Spleen (tissue), 11 donors: ENCODE data around the gene SAMD3. TPM values are rescaled to one million over a fixed set of nuclear protein-coding genes. Genes with fewer than 3 reads are reported as not detected.

Experiments used
- DNase-seq: peaks from one replicate; pipeline ENCODE4 v3.0.0-alpha.2; 2020
- H3K27ac ChIP-seq, 8 donors: fragments of 200-600 bp; sonication (generic) in 7 of 8; 1 replicate in 4 of 8; 2 replicates in 4 of 8; pipeline versions ENCODE4 v1.5.0 to v1.8.0; 2016 to 2021; ENCODE audit warnings: inconsistent platforms in 4 of 8, mild to moderate bottlenecking in 4 of 8, moderate library complexity in 1 of 8
- H3K27me3 ChIP-seq, 7 donors: fragments of 200-600 bp; sonication (generic) in 6 of 7; replicated peaks in 1 of 7; 1 replicate in 4 of 7; 2 replicates in 3 of 7; pipeline versions ENCODE4 v1.5.0 to v1.8.0; 2016 to 2021; ENCODE audit warnings: inconsistent platforms in 3 of 7, mild to moderate bottlenecking in 1 of 7
- H3K36me3 ChIP-seq, 6 donors: fragments of 200-600 bp; sonication (generic) in 5 of 6; 1 replicate in 4 of 6; 2 replicates in 2 of 6; pipeline versions ENCODE4 v1.5.0 to v1.8.0; 2016 to 2021; ENCODE audit warnings: inconsistent platforms in 2 of 6
- H3K4me1 ChIP-seq, 6 donors: fragments of 200-600 bp; sonication (generic) in 5 of 6; 1 replicate in 3 of 6; 2 replicates in 3 of 6; pipeline versions ENCODE4 v1.5.0 to v1.8.0; 2016 to 2021; ENCODE audit warnings: inconsistent platforms in 3 of 6
- H3K4me3 ChIP-seq, 8 donors: fragments of 200-600 bp; sonication (generic) in 7 of 8; 1 replicate in 4 of 8; 2 replicates in 4 of 8; pipeline versions ENCODE4 v1.5.0 to v1.8.0; 2016 to 2021; ENCODE audit warnings: inconsistent platforms in 4 of 8, mild to moderate bottlenecking in 4 of 8, moderate library complexity in 2 of 8
- H3K9me3 ChIP-seq, 8 donors: fragments of 200-600 bp; sonication (generic) in 7 of 8; 1 replicate in 4 of 8; 2 replicates in 4 of 8; pipeline versions ENCODE4 v1.5.0 to v1.8.0; 2016 to 2021; ENCODE audit warnings: inconsistent platforms in 4 of 8
- CTCF ChIP-seq, 11 experiments: fragments of 200-600 bp in 7 of 11; fragments of 450-650 bp in 4 of 11; sonication (generic) in 4 of 11; IDR thresholded peaks in 8 of 11; conservative IDR thresholded peaks in 3 of 11; 1 replicate in 7 of 11; 2 replicates in 4 of 11; pipeline versions ENCODE4 v1.4.0 to v1.8.0; 2016 to 2021; ENCODE audit warnings: antibody characterized with exemption in 11 of 11, inconsistent platforms in 4 of 11, mild to moderate bottlenecking in 1 of 11
- POLR2A ChIP-seq, 3 donors: fragments of 450-650 bp; IDR thresholded peaks; one replicate each; pipeline ENCODE4 v1.5.1; 2017; ENCODE audit warnings: antibody characterized with exemption in 3 of 3, mild to moderate bottlenecking in 1 of 3
- POLR2AphosphoS5 ChIP-seq, 3 donors: sonication (generic); formaldehyde crosslinking; IDR thresholded peaks; one replicate each; pipeline ENCODE4 v1.5.1; 2017; ENCODE audit warnings: antibody characterized with exemption in 3 of 3
- WGBS, 5 donors: extraction: QIAGEN DNeasy Blood & Tissue Kit in 3 of 5; methylation state at CpG; one replicate each; pipeline versions ENCODE4 v1.1.5 to v1.1.7; 2013 to 2018; 5-methylcytosine and 5-hydroxymethylcytosine counted together
- intact Hi-C: fragments of 100-400 bp; cut with DNase I; formaldehyde crosslinking; loops from one replicate; pipeline ENCODE4 v1.15.0; 2023; ENCODE audit warnings: low total_unique reads
- polyA plus RNA-seq, 3 donors: library from polyadenylated mRNA; stranded (reverse); fragments of 200-250 nt; gene quantifications; one replicate each; pipeline ENCODE4 v1.2.1, GENCODE V29; 2013
- total RNA-seq, 7 donors: library from RNA; depleted of rRNA in 3 of 7; stranded (reverse); fragments of >200 nt in 3 of 7; fragmentation: NEBNext Ultra II Directional in 4 of 7; extraction: Animal tissue kit (Norgen Biotek cat#: 25700) in 4 of 7; gene quantifications; one replicate each; pipeline versions ENCODE4 v1.1.0 to v1.2.1, GENCODE V29; 2016 to 2021
- donor health status: healthy with polysubstance abuse.
- donor health status: DM: no; HTN: no; CAD: no; lungs with moderate emphysema.
- donor health status: DM: no; HTN: no; CAD: no.
- donor health status: Bipolar disorder and iron deficiency.
- donor health status: healthy.
- donor health status: DM: no; HTN: no; CAD: no.
- donor health status: DM: yes; HTN: yes; CAD: no.

The SAMD3 gene
- total and polyA plus RNA-seq, 10 donors, result 2.1 to 31.4 (median 15.3) TPM

- no peaks in the 10 kb centered on the region for H3K27me3 ChIP-seq
- H3K4me3 ChIP-seq, result no peak overlapping the region
- H3K9me3 ChIP-seq, result peaks cover 0 to 13% (median 9%) of the 10 kb centered on the region in 8 donors
- H3K36me3 ChIP-seq, result no peaks in the 10 kb centered on the region
- H3K27ac ChIP-seq, result no peak overlapping the region
- no peak for DNase-seq
- TF ChIP-seq POLR2AphosphoS5 (IDR thresholded peaks at IDR 0.05) (no peak), CTCF (IDR thresholded peaks at IDR 0.05 in 8 of 11, conservative IDR thresholded peaks at IDR 0.05 in 3 of 11) (no peak), POLR2A (IDR thresholded peaks at IDR 0.05) (no peak)
- no peaks in the 10 kb centered on the region for H3K4me1 ChIP-seq
- intact Hi-C loops, result no loop called here
- WGBS, 5 donors, result 56 to 67% (median 59%) methylated on average over 6 of the region's 6 CpGs
These were observed 60.9 kb downstream of the SAMD3 start for GRCh38 chr6:130161683-130162404.

- H3K4me1 ChIP-seq, result no peaks in the 10 kb centered on the region
- no peaks in the 10 kb centered on the region for H3K36me3 ChIP-seq
- intact Hi-C loops, result no loop called here
- H3K4me3 ChIP-seq, result no peak overlapping the region
- 60 to 80% (median 70%) methylated on average over 3 of the region's 3 CpGs for WGBS, 5 donors
- no peak for TF ChIP-seq CTCF (IDR thresholded peaks at IDR 0.05 in 8 of 11, conservative IDR thresholded peaks at IDR 0.05 in 3 of 11)
- no peak for TF ChIP-seq POLR2AphosphoS5 (IDR thresholded peaks at IDR 0.05)
- TF ChIP-seq POLR2A (IDR thresholded peaks at IDR 0.05), result no peak
- H3K9me3 ChIP-seq, result peaks cover 0 to 13% (median 9%) of the 10 kb centered on the region in 8 donors
- no peak overlapping the region for H3K27ac ChIP-seq
- DNase-seq, result no peak
- H3K27me3 ChIP-seq, result no peaks in the 10 kb centered on the region
These were observed 62.8 kb downstream of the SAMD3 start for GRCh38 chr6:130159956-130160355.

- no peak for TF ChIP-seq POLR2A (IDR thresholded peaks at IDR 0.05)
- no peak for TF ChIP-seq POLR2AphosphoS5 (IDR thresholded peaks at IDR 0.05)
- TF ChIP-seq CTCF (IDR thresholded peaks at IDR 0.05 in 8 of 11, conservative IDR thresholded peaks at IDR 0.05 in 3 of 11), result no peak
- Histone ChIP-seq H3K4me3 (no peak overlapping the region), H3K27me3 (no peaks in the 10 kb centered on the region), H3K9me3 (peaks cover 0 to 13% (median 9%) of the 10 kb centered on the region in 8 donors), H3K4me1 (no peaks in the 10 kb centered on the region), H3K27ac (no peak overlapping the region), H3K36me3 (peaks cover 0 to 8% (median 0%) of the 10 kb centered on the region in 6 donors)
- DNase-seq, result no peak
- intact Hi-C loops, result no loop called here
- WGBS, 5 donors, result 91 to 94% (median 92%) methylated on average over 4 of the region's 4 CpGs
These were observed 64.2 kb downstream of the SAMD3 start for GRCh38 chr6:130158548-130158947.

GRCh38 chr6:130158056-130158455, 64.7 kb downstream of the SAMD3 start:
- 90 to 95% (median 93%) methylated on average over 2 of the region's 2 CpGs for WGBS, 5 donors
- TF ChIP-seq CTCF (IDR thresholded peaks at IDR 0.05 in 8 of 11, conservative IDR thresholded peaks at IDR 0.05 in 3 of 11) (no peak), POLR2A (IDR thresholded peaks at IDR 0.05) (no peak), POLR2AphosphoS5 (IDR thresholded peaks at IDR 0.05) (no peak)
- Histone ChIP-seq H3K27me3 (no peaks in the 10 kb centered on the region), H3K4me3 (no peak overlapping the region), H3K9me3 (peaks cover 0 to 13% (median 9%) of the 10 kb centered on the region in 8 donors), H3K36me3 (peaks cover 0 to 8% (median 0%) of the 10 kb centered on the region in 6 donors), H3K27ac (no peak overlapping the region), H3K4me1 (no peaks in the 10 kb centered on the region)
- no peak for DNase-seq
- intact Hi-C loops, result no loop called here
